Measurements from ENCODE around the gene UNC119B. TPM values are rescaled to one million over a fixed set of nuclear protein-coding genes. Genes with fewer than 3 reads are reported as not detected.

UNC119B gene
- total and polyA plus RNA-seq, 2 experiments from 2014 or later = 10.9 to 26.0 TPM

DNA sequence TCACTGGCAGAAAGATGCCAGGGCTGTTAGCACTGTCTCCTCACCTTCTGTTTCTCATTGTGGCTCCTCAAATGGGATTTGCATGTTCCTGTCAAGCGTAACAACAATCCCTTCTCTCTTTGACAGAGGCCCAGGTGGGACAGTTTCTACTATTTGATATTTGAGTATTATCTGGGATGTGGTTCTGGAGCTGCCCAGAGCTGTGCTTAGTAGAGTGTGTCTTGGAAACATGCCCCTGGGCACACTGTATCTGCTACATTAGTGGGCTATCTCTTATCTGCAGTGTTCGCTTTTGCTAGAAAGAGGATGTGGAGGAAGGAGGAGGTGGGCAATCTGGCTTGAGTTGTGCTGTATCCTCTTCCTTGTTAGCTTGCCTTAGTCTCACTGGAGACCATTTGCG is 11.6 kb downstream of the UNC119B start:
- TF ChIP-seq EZH2phosphoT487 (IDR thresholded peaks at IDR 0.05; ENCODE audit: low read depth, severe bottlenecking, unreplicated experiment) (no peak), EZH2 (IDR thresholded peaks at IDR 0.05; ENCODE audit: borderline replicate concordance) (no peak)
- TF ChIP-seq, protein P1, sequence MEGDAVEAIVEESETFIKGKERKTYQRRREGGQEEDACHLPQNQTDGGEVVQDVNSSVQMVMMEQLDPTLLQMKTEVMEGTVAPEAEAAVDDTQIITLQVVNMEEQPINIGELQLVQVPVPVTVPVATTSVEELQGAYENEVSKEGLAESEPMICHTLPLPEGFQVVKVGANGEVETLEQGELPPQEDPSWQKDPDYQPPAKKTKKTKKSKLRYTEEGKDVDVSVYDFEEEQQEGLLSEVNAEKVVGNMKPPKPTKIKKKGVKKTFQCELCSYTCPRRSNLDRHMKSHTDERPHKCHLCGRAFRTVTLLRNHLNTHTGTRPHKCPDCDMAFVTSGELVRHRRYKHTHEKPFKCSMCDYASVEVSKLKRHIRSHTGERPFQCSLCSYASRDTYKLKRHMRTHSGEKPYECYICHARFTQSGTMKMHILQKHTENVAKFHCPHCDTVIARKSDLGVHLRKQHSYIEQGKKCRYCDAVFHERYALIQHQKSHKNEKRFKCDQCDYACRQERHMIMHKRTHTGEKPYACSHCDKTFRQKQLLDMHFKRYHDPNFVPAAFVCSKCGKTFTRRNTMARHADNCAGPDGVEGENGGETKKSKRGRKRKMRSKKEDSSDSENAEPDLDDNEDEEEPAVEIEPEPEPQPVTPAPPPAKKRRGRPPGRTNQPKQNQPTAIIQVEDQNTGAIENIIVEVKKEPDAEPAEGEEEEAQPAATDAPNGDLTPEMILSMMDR (IDR thresholded peaks at IDR 0.05; ENCODE audit: poor library complexity) = no peak
- H3K27ac ChIP-seq = no peak overlapping the region
- H3K27me3 ChIP-seq = no peaks in the 10 kb centered on the region
- H2AFZ ChIP-seq = no peak overlapping the region
- WGBS (ENCODE audit: low lambda C conversion rate, missing lambda C conversion rate) = 89% methylated on average over 3 of the region's 3 CpGs
- no peaks in the 10 kb centered on the region for H3K9me2 ChIP-seq (replicated peaks; ENCODE audit: insufficient read depth)
- no peaks in the 10 kb centered on the region for H3K9me3 ChIP-seq (ENCODE audit: low read depth)
- H3K4me1 ChIP-seq (ENCODE audit: insufficient read depth) = peaks cover 26% of the 10 kb centered on the region
- H3K4me3 ChIP-seq = no peak overlapping the region
- no peak overlapping the region for H3K4me2 ChIP-seq
- H3K36me3 ChIP-seq (replicated peaks; ENCODE audit: insufficient read depth, low read depth) = no peaks in the 10 kb centered on the region
- H4K20me1 ChIP-seq (ENCODE audit: insufficient read depth, poor library complexity, severe bottlenecking) = no peaks in the 10 kb centered on the region
- H3K79me2 ChIP-seq = peaks cover 24% of the 10 kb centered on the region
- DNase-seq (ENCODE audit: low spot score) = no peak

- Histone ChIP-seq H3K4me2 (no peak overlapping the region), H3K79me2 (peaks cover 17% of the 10 kb centered on the region), H3K4me3 (no peak overlapping the region), H2AFZ (no peak overlapping the region), H3K4me1 (ENCODE audit: insufficient read depth) (peaks cover 26% of the 10 kb centered on the region), H3K36me3 (replicated peaks; ENCODE audit: insufficient read depth, low read depth) (no peaks in the 10 kb centered on the region), H3K27ac (no peak overlapping the region), H3K27me3 (no peaks in the 10 kb centered on the region), H3K9me3 (ENCODE audit: low read depth) (no peaks in the 10 kb centered on the region), H3K9me2 (replicated peaks; ENCODE audit: insufficient read depth) (no peaks in the 10 kb centered on the region), H4K20me1 (ENCODE audit: insufficient read depth, poor library complexity, severe bottlenecking) (no peaks in the 10 kb centered on the region)
- 96% methylated on average over 2 of the region's 2 CpGs for WGBS (ENCODE audit: low lambda C conversion rate, missing lambda C conversion rate)
- no peak for DNase-seq (ENCODE audit: low spot score)
- TF ChIP-seq EZH2phosphoT487 (IDR thresholded peaks at IDR 0.05; ENCODE audit: low read depth, severe bottlenecking, unreplicated experiment) = no peak
- TF ChIP-seq, protein P1 (IDR thresholded peaks at IDR 0.05; ENCODE audit: poor library complexity) = no peak
- TF ChIP-seq EZH2 (IDR thresholded peaks at IDR 0.05; ENCODE audit: borderline replicate concordance) = no peak
Observed at GRCh38 chr12:120722784-120723183, 12.5 kb downstream of the UNC119B start.

- no peak overlapping the region for H3K27ac ChIP-seq
- no peak overlapping the region for H3K4me3 ChIP-seq
- WGBS (ENCODE audit: low lambda C conversion rate, missing lambda C conversion rate) = 77% methylated on average over 5 of the region's 5 CpGs
Observed at GRCh38 chr12:120724720-120725119, 14.5 kb downstream of the UNC119B start.

More at GRCh38 chr12:120724720-120725119, 14.5 kb downstream of the UNC119B start:
- Histone ChIP-seq H3K4me1 (ENCODE audit: insufficient read depth) (peaks cover 21% of the 10 kb centered on the region), H3K79me2 (peaks cover 17% of the 10 kb centered on the region), H3K4me2 (peak overlapping the region; percentile 92), H3K27me3 (no peaks in the 10 kb centered on the region), H3K9me2 (replicated peaks; ENCODE audit: insufficient read depth) (no peaks in the 10 kb centered on the region), H4K20me1 (ENCODE audit: insufficient read depth, poor library complexity, severe bottlenecking) (no peaks in the 10 kb centered on the region), H3K9me3 (ENCODE audit: low read depth) (no peaks in the 10 kb centered on the region), H3K36me3 (replicated peaks; ENCODE audit: insufficient read depth, low read depth) (no peaks in the 10 kb centered on the region), H2AFZ (no peak overlapping the region)
- no peak for DNase-seq (ENCODE audit: low spot score)
- TF ChIP-seq EZH2 (IDR thresholded peaks at IDR 0.05; ENCODE audit: borderline replicate concordance) = no peak
- no peak for TF ChIP-seq EZH2phosphoT487 (IDR thresholded peaks at IDR 0.05; ENCODE audit: low read depth, severe bottlenecking, unreplicated experiment)
- TF ChIP-seq, protein P1 (IDR thresholded peaks at IDR 0.05; ENCODE audit: poor library complexity) = no peak
